Kidney epithelial cell (primary cell): ENCODE data around the gene LRP8. TPM values are rescaled to one million over a fixed set of nuclear protein-coding genes. Genes with fewer than 3 reads are reported as not detected.

Experiments used
- DNase-seq: peaks from one replicate; pipeline ENCODE4 v3.0.0-alpha.2; 2010; ENCODE audit warnings: low read depth
- H3K27me3 ChIP-seq: 2 replicates; pipeline ENCODE4 v1.6.0; 2011; ENCODE audit warnings: low read length; ENCODE audit not compliant: control insufficient read depth, insufficient read depth
- H3K36me3 ChIP-seq: 2 replicates; pipeline ENCODE4 v1.5.1; 2011; ENCODE audit warnings: low read length; ENCODE audit not compliant: control insufficient read depth, insufficient read depth
- H3K4me3 ChIP-seq: 2 replicates; pipeline ENCODE4 v1.5.1; 2011; ENCODE audit warnings: low read depth, mild to moderate bottlenecking, control low read depth, low read length
- total RNA-seq: library from RNA; depleted of rRNA; stranded (reverse); fragments of >200 nt; gene quantifications from 2 replicates; pipeline ENCODE4 v1.2.3, GENCODE V29; 2015
- TF ChIP-seq, protein P1 (sequence below): IDR thresholded peaks from 2 replicates; pipeline ENCODE4 v1.5.1; 2011; ENCODE audit warnings: mild to moderate bottlenecking, moderate library complexity, low read length, control low read depth, inconsistent platforms; ENCODE audit not compliant: insufficient read depth, poor library complexity, severe bottlenecking

Gene LRP8
- total RNA-seq, 1 donor from 2014 or later: 7.5 TPM

DNA sequence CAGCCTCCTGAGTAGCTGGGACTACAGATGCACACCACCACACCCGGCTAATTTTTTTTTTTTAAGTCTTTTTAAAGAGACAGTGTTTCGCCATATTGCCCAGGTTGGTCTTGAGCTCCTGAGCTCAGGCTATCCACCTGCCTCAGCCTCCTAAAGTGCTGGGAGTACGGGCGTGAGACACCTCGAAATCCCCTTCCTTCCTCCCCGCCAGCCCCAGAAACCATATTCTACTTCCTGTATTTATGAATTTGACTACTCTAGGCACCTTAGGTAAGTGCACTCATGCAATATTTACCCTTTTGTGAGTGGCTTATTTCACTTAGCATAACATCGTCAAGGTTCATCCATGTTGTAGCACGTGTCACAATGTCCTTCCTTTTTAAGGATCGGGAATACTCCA, 6.9 kb upstream of the LRP8 start:
- DNase-seq: no peak
- Histone ChIP-seq H3K36me3 (no peaks in the 10 kb centered on the region), H3K4me3 (no peak overlapping the region), H3K27me3 (no peaks in the 10 kb centered on the region)
- TF ChIP-seq, protein P1, sequence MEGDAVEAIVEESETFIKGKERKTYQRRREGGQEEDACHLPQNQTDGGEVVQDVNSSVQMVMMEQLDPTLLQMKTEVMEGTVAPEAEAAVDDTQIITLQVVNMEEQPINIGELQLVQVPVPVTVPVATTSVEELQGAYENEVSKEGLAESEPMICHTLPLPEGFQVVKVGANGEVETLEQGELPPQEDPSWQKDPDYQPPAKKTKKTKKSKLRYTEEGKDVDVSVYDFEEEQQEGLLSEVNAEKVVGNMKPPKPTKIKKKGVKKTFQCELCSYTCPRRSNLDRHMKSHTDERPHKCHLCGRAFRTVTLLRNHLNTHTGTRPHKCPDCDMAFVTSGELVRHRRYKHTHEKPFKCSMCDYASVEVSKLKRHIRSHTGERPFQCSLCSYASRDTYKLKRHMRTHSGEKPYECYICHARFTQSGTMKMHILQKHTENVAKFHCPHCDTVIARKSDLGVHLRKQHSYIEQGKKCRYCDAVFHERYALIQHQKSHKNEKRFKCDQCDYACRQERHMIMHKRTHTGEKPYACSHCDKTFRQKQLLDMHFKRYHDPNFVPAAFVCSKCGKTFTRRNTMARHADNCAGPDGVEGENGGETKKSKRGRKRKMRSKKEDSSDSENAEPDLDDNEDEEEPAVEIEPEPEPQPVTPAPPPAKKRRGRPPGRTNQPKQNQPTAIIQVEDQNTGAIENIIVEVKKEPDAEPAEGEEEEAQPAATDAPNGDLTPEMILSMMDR: no peak

GRCh38 chr1:53334312-53334711, 6.4 kb upstream of the LRP8 start:
- Histone ChIP-seq H3K36me3 (no peaks in the 10 kb centered on the region), H3K4me3 (no peak overlapping the region), H3K27me3 (no peaks in the 10 kb centered on the region)
- TF ChIP-seq, protein P1: no peak
- DNase-seq: no peak

DNA sequence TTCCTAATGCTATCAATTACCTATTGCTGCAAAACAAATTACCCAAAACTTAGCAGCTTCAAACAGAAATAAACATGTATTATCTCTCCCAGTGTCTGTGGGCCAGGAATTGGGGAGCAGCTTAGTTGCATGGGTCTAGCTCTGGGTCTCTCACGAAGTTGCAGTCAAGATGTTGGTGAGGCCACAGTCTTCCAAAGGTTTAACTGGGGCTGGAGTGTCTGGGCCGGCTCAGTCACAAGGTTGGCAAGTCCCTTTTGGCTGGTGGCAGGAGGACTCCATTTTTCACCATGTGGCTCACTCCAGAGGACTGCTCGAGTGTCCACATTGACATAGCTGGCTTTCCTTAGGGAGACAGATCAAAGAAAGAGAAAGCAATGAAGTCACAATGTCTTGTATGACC, 5.0 kb upstream of the LRP8 start:
- TF ChIP-seq, protein P1: no peak
- DNase-seq: no peak
- Histone ChIP-seq H3K4me3 (no peak overlapping the region), H3K27me3 (no peaks in the 10 kb centered on the region), H3K36me3 (no peaks in the 10 kb centered on the region)

DNA sequence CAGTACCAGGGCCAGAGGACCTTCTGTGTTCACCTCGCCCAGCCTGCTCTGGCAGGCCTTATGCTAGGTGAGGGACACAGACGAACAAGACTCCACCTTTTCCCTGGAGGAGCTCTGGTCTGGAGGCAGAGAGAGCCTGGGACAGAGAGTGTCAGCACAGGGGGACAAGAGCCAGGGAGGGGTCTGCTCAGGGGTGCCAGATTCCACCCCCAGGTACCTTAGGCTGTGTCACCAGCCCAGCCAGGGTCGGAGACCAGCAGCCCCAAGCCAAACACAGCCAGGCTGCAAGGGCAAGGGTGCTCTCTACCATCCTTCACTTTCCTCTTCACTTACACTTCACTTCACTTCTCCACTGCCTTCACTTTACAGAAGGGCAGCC, 4.3 kb upstream of the LRP8 start:
- Histone ChIP-seq H3K36me3 (no peaks in the 10 kb centered on the region), H3K4me3 (no peak overlapping the region), H3K27me3 (no peaks in the 10 kb centered on the region)
- no peak for DNase-seq
- TF ChIP-seq, protein P1: no peak

DNA sequence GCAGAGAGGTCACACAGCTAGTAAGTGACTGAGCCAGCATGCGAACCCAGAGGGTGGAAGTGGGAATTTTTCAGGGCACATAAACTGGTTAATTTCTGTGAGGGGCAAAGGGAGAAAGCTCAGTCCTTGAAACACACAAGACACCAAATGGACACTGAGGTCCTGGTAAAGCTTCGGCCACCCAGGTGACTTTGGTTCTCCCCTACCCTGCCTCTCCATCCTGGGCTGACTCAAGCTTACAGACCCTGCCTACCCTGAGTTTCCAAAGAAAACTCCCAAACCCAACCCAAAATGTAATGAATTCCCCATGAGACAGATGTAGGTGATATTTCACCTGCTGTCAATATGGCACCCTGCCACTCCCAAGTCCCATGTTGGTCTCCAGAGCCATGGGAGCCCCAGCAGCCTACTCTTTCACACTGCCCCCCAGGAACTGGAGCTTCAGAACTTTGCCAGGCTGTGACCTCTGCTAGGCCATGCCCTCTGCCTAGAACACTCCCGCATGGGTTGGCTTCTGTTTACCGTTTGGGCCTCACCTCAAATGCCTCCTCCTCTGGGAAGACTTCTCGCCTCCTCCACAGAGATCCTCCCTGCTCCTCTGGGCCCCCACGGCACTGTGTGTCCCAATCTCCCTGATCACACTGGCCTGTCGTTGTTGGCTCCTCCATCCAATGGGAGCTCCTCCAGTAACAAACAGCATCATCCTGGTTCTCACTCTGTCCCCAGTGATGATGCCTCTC, 3.7 kb upstream of the LRP8 start:
- TF ChIP-seq, protein P1: no peak
- DNase-seq: no peak
- Histone ChIP-seq H3K27me3 (no peaks in the 10 kb centered on the region), H3K4me3 (no peak overlapping the region), H3K36me3 (no peaks in the 10 kb centered on the region)

- Histone ChIP-seq H3K4me3 (no peak overlapping the region), H3K27me3 (no peaks in the 10 kb centered on the region), H3K36me3 (no peaks in the 10 kb centered on the region)
- DNase-seq: no peak
- TF ChIP-seq, protein P1: no peak
These were observed 2.9 kb upstream of the LRP8 start for GRCh38 chr1:53330819-53331218.
